GM10248 (cell line): Measurements from ENCODE around the gene TMEM11.

Experiments
- CTCF ChIA-PET: fragments of 300-600 bp; sonication (Branson Sonifier 250); formaldehyde crosslinking; extraction: SDS; loops from one replicate; lab custom pipeline; 2021; ENCODE audit warnings: antibody characterized with exemption; lab: Yijun Ruan, JAX
- POLR2A ChIA-PET: fragments of 350-650 bp; sonication (Branson Sonifier 250); formaldehyde crosslinking; extraction: SDS; loops from one replicate; lab custom pipeline; 2020; ENCODE audit warnings: antibody characterized with exemption; lab: Yijun Ruan, JAX
- DNase-seq: peaks from one replicate; pipeline ENCODE4 v3.0.0; 2012; ENCODE audit errors: extremely low spot score
- CTCF ChIP-seq: IDR thresholded peaks from 2 replicates; pipeline ENCODE4 v1.5.1; 2012; ENCODE audit warnings: mild to moderate bottlenecking, low read depth; ENCODE audit errors: extremely low read depth, missing control alignments, control extremely low read depth

The TMEM11 gene

DNA sequence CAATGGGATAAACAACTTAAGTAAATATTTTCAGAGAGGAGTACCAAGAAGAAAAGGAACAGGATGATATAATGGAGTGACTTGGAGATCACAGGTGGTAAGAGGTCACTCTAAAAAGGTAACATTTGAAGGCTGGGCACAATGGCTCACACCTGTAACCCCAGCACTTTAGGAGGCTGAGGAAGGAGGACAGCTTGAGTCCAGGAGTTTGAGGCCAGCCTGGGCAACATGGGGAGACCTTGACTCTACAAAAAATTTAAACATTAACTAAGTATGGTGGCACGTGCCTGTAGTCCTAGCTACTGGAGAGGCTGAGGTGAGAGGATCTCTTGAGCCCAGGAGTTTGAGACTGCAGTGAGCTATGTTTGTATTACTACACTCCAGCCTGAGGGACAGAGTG is 3.4 kb upstream of the TMEM11 start:
- CTCF ChIA-PET: interaction anchor here (1.1 to 1.3 kb wide), 2 partner anchors 22 to 42 kb away, joined by 3 to 4 read pairs; no protein-coding TSS in a partner anchor
- TF ChIP-seq CTCF: no peak
- POLR2A ChIA-PET: no interaction called here
- no peak for DNase-seq

- no peak for DNase-seq
- no peak for TF ChIP-seq CTCF
- ChIA-PET POLR2A (no interaction called here), CTCF (interaction anchor here (2.5 kb wide), 1 partner anchor 97 kb away, joined by 6 read pairs; no protein-coding TSS in a partner anchor)
Observed at GRCh38 chr17:21215935-21216334, 2.0 kb upstream of the TMEM11 start.

- DNase-seq: peak; percentile 48
- ChIA-PET POLR2A (interaction anchor here (0.5 kb wide), 1 partner anchor 188 kb away, joined by 3 read pairs; no protein-coding TSS in a partner anchor), CTCF (interaction anchor here (1.3 to 2.5 kb wide), 2 partner anchors 19 to 96 kb away, joined by 3 to 6 read pairs; no protein-coding TSS in a partner anchor)
- no peak for TF ChIP-seq CTCF
Observed at GRCh38 chr17:21214777-21215541, 998 bp upstream of the TMEM11 start.

DNA sequence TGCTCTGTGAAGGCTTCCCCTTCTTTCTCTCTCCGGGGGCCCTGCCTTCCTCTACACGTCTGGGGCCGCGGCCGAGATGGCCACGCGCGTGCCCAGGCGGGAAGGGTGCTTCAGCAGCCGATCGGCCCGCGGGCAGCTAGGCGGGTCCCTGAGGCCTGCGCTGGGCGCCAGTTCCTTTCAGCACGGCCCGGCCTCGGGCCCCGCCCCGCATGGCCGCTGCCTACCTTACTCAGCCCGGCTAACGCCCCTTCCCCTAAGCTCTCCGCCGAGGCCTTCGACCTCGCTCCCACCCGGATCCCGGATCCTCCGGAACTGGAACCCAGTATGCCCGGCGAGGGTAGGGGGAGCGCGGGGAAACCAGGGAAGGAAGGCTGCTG is 335 bp downstream of the TMEM11 start:
- ChIA-PET CTCF (interaction anchor here (0.9 to 2.5 kb wide), 5 partner anchors 13 to 94 kb away, joined by 3 to 9 read pairs (median 5); no protein-coding TSS in a partner anchor), POLR2A (no interaction called here)
- no peak for DNase-seq
- no peak for TF ChIP-seq CTCF

DNA sequence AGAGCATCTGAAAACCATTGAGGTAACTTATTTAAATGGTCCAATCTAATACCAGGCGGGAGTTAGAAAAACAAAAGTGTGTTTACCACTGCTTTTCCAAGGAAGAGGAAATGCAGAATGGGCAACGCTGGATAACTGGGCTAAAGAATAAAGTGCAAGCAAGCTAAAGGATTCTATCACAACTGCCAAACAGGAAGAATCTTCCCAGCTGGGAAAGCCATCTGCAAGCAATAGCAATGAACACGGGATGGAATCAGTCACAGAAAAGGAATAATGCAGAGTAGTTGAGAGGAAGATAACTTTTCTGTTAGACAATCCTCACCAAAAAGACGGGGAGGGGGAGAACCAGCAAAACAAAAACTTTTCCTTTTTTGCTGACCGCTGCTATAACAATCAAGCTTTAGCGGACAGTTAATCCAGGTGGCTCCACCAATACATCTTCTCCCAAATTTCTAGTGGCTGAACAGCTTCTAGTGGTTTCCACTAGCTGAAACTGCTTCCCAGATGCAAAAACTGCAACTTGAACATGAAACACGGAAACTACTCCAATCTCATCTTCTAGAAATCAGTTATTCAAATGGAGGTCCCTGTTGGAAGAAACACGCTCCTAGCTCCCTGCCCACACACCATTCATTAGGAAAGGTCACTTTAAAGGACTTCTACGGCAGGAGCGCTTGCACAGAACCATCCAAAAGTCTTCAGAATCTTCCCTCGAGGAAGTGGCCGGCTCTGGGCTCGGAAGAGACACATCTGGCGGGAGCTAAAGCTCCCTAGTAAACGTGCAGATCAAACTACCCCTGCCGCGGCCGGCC is 929 bp downstream of the TMEM11 start:
- ChIA-PET CTCF (interaction anchor here (0.9 to 1.9 kb wide), 5 partner anchors 13 to 67 kb away, joined by 3 to 9 read pairs (median 4); no protein-coding TSS in a partner anchor), POLR2A (interaction anchor here (0.5 kb wide), 1 partner anchor 9 kb away, joined by 4 read pairs; no protein-coding TSS in a partner anchor)
- TF ChIP-seq CTCF: no peak
- no peak for DNase-seq
